HG03159 (cell line): ENCODE measurements around the gene RRAD.

Experiments used
- ATAC-seq: cut with Tn5 transposase; IDR thresholded peaks from one replicate; pipeline ENCODE4 v1.9.1; 2021; ENCODE audit warnings: mild to moderate bottlenecking, moderate library complexity; ENCODE audit not compliant: unreplicated experiment

Gene RRAD

DNA sequence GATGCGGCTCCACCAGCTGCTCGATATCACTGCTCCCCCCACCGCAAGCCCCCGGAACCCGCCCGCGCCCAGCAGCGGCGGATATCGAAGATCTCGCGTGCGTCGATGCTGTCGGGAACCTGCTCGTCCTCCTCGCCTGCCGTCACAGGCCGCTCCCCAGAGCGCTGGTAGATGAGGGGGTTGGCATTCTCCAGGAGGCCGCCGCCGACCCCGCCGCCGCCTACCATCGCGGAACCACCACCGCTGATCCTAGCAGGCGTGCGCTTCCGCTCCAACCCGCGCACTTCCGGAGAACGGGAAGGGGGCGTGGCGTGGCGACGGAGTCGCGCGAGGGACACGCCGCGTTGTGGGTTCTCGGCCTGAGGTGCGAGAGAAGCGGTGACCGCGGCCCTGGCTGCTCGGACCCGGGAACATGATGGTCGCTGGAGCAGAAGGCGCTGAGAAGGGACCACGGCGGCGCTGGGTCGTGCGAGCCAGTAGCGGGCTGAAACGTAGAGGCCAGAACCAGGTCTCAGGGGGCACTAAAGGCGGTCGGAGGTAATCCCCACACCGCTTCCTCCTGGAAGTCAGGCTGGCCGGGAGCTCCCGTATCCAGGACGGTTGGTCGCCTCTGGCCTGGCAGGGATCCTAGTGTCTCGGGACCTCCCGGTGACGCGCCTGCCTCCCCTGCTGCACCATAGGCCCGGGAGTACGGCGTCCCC lies 9.0 kb upstream of the RRAD start, which contains the start of gene CIAO2B:
TSS of gene CIAO2B (minus strand) at position 265 of the 701 bp plus-strand sequence. CDS start at position 227, 38 bp downstream.
- peak; percentile 63 for ATAC-seq

DNA sequence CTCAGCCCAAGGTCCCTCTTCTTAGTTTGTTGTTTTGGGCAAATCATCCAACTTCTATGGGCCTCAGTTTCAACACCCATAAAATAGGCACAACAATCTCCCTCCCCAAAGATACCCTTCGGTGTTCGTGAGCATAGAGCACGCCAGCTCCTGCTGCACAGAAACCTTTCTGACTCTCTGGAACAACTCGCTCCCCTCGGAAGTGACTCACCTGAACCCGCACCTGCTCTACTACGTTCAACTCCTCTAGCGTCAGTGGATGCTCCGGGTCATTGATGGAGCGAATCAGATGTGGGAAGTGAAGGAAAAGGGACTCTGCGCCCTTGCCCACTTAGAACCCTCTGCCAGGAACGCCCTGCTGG lies 8.4 kb upstream of the RRAD start:
- ATAC-seq = peak; percentile 9

DNA sequence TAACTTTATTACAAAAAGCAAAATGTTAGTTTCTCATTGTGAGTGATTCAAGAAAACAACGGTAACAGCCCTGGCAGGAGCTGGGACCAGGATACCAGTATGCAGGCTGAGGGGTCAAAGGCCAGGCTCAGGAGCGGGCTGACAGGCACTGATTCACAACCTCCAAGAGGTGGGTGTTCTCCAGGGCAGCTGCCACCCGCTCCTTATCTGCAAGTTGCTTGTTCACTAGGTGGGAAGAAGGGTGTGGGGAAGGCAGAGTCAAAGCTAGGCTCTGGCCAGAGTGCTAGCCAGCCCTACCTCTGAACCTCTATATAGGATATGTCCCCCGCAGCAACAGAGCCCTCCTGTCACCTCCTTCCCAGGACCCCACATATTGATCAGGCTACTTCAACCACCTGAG lies 6.7 kb upstream of the RRAD start:
- no peak for ATAC-seq

DNA sequence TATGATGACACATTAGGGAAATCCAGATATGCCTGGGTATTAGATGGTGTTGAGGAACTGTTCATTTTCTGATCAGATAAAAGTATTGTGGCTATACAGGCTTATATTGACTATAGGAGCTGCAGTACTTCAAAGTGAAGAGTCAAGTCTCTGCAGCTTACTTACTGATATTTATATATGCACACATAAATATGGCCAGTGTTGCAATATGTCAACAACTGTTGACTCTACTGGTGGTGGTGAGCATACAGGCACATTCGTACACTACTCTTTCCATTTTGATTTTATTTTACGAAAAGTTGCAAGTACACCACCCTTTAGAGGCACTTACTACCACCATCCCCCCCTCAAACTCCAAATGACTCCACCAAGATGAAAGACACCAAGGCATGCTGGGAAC lies 6.3 kb upstream of the RRAD start:
- no peak for ATAC-seq

DNA sequence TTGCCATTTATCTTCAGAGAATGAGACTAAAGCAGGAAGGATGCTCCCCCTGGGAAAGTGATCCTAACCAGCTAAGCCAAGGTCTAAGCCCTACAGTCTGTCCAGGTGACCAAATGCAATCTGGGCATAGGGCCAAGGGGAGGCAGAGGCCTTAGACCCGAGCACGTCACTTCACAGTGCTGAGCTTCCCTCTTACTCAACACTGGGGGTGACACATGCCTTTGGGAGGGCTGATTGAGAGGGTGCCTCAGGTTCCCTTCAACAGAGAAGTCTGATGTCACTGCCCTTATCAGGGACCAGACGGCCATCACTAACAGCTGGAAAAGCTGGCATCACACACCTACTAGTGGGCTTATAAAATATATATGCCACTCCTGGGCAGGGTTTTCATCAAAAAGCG lies 4.9 kb upstream of the RRAD start:
- ATAC-seq = no peak

DNA sequence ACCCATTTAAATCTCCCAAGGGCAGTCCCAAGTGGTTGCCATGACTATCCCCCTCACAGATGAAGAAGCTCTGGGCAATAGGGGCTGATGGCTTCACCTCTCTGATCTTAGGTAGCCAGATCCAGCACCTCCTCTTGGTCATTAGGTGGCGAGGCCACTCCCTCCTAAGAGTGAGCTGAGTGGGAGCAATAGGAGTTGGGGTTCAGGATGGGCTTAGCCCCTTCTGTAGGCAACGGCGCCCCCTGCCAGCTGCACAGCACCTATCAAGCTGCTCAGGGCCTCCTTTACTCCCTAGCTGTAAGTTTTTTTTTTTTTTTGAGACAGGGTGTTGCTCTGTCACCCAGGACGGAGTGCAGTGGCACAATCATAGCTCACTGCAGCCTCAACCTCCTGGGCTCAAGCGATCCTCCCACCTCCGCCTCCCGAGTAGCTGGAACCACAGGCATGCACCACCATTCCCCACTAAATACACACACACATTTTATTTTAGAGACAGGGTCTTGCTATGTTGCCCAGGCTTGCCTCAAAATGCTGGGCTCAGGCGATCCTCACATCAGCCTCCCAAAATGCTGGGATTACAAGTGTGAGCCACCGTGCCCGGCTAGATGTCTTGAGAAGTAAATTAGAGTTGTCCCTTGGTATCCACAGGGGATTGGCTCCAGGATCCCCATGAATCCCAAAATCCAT lies 3.5 kb upstream of the RRAD start:
- ATAC-seq = no peak

DNA sequence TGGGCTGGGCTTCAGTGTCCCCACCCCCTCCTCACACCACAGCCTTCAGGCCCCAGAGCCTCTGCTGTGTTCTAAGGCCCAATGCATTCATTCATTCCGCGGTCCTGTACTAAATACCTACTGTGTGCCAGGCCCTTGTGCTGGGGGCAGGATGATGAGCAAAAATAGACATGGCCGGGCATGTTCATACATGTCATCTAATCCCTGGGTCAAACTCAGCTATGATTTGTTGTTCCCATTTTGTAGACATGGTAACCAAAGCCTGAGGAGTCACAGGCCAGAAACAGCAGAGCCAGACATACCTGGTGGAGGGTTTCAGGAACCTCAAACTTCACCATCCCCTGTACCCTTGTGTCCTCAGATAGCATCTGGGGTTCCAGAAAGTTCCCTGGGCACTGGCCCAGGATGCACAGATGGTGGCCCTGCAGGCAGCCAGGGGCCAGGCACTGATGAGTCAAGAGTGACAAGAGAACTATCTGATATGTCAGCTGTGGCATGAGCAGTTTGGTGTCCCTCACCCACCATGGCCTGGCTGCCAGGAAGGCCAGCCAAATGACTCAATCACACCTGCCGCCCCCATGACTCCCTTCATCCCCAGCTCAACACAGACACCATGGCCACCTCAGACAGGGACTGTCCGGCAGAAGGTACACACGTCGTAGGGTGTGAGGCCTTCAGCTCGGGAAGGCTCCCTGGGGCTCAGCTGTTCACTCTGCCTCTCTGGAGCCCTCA lies 2.7 kb upstream of the RRAD start:
- ATAC-seq = no peak

DNA sequence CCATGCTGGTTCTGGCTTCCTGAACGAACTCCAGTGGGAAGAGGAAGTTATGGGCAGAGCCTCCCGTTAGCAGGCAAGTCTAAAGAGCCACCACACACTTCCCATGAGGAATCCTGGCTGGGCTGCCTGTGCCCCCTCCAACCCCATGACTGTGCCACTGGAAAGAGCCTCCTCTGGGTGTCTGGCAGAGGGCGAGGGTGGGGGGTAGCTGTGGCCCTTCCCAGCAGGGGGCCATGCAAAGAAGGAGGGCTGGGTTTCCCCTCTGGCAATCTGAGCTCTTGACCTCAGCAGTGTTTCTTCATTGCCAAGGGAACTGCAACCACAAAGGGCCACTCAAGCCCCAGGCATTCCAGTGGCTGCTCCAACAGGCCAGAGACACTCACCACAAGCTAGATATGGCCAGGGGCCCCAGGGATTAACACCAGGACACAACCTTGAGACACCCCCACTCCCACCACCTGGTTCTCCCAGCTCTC lies 1.7 kb upstream of the RRAD start:
- no peak for ATAC-seq

DNA sequence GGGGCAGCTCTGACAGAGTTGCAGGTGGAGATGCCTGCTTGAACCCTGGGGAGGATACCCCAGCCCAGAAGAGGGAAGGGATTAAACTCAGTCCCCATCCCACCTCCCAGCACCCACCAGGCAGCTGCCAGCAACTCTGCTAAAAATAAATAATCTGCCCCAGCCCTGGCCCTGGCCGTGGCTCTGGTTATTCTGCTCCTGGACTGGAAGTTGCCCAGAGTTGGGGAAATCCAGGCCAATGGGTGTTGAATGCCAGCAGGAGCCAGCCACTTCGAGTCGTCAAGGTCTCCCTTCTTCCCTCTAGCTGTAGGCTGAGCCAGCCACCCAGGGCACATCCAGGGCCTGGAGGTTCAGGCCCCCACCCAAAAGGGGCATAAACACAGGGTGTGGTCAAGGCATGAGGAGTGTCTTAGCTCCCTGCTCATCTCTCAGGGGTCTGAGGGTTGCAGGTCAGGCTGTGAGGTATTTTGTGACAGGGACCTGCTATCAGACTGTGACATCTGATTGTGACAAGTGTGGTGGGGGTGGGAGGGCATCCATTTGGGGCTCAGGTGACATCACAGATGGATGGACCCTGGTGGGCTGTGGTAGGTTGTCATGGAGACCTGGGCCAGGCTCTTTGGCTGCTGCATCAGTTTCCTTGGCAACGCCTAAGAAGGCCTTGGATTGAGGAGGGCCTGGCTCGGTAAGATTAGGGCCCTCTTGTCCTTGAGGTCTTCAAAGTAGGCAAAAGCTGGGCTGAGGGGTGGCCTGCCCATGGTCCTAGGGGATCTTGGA lies 1.0 kb upstream of the RRAD start:
- ATAC-seq = no peak

DNA sequence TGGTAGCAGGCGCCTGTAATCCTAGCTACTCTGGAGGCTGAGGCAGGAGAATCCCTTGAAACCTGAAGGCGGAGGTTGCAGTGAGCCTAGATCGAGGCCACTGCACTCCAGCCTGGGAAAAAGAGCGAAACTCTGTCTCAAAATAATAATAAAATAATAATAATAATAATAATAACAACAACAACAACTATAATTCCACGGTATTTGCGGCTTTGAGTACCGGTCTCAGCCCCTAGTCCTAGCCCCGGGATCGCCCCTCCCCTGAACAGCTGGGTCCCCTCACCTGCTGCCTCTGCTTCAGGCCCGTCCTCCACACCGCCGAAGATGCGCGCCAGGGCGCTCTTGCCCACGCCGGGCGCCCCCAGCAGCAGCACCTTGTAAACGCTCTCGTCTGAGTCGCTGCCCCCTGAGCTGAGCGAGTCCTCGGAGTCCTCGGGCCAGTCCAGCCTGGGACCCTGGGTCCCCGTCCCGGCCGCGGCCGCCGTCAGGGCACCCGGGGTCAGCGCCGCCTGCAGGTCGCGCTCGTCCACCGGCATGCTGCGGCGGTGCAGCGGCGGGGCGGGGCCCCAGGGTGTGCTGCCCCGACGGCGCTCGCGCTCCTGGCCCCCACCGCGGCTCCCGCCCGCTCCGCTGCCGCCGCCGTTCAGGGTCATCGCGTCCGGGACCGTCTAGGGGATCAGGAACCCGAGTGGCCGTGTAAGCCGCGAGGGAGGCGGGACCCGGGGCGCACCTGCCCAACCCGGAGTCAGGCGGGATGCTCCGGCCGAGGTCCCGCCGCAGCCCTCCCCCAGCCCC lies 611 bp downstream of the RRAD start:
- no peak for ATAC-seq

DNA sequence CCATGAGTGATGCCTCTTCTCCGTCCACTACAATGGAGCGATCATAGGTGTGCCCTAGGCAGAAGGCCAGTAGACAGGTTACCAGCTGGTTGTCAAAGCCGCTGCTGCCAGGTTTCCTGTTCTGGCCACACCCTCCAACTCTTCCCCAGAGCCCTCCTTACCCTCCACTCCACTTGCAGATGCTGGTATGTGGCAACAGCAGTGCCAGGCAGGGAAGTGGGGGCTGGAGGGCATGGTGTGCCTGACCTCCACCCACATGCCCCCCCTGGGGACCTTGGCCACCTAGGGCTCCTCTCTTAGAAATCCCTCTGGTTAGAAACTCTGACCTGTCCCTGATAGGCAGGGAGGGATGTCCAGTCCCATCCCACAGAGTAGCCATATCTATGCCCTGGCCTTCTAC lies 1.5 kb downstream of the RRAD start:
- ATAC-seq = no peak

DNA sequence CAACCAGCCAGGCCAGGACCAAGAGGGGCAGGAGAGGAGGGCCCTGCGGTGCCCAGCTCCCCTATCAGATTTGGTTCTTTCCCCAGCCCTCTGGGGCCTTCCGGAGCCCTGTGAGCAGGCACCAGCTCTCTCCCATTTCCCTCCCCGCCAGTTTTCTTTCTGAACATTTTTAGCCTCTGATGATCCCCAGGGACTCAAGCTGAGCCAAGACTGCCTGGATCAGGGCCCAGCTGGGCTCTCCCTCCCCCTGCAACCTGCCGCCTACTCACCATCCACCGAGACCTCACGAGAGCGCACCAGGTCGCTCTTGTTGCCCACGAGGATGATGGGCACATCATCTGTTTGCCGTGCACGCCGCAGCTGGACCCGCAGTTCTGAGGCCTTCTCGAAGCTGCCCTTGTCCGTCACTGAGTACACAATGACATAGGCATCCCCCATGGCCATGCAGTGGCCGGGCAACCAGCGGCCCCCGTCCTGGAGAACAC lies 2.0 kb downstream of the RRAD start:
- ATAC-seq = no peak

DNA sequence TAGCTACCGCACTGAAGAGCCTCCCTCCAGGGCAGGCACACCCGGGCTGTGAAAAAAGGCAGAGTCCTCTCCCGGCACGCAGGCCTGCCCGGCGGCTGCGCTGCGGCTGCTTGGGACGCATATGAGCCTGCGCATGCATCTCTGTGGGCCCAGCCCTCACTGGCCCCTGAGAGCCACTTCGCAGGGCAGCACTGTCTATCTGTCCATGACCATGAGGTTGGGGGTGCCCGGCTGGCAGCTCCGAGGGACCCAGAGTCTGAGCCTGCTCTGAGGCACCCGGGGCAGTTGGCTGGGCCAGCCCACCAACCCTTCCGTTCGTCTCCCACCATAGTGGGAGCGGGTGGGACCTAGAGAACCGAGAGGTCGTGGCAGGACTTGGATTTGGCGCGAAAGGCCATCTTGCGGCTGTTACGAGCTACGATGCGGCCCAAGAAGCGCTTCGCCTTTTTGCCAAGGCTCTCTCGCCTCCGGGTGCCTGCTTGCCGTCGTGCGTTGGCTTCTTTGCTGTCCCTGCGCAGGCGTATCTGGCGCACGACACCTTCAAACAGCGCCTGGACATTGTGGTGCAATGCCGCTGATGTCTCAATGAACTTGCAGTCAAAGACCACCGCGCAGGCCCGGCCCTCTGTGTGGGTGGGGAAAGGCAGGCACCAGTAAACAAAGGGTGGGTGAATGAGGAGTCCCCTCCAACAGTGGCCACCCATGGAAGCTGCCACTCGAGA lies 3.4 kb downstream of the RRAD start:
- ATAC-seq = no peak

DNA sequence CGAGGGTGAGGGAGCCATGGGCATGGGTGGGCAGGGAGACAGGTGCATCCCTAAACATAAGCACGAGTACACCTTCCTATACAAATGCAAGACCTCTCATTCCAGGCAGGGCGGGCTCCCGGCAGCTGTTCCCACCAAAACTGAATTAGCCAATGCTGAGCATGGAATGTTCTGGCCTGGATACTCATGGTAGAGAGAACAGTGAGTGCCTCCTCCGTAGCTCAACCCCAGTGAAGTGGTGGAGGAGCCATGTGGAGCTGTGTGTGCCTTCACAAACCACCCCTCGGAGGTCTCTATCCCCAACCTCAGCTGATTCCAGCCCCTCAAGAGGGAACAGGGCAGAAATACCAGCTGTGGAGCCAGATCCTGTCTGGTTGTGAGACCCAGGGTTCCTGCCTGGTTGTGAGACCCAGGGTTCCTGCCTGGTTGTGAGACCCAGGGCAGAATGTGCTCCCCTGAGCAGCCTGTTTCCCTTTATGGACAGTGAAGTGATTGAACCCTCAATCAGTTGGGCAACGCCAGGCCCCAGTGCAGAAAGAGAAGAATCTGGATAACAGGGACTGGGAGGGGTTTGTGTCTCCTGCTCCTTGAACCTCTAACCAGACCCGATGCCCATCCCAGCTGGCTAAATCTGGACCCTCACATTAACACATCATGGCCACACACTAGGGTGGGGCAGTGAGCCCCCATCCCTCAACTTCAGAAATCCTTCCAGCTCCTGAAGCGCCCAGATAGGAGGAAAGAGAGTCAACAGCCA lies 4.2 kb downstream of the RRAD start:
- ATAC-seq = no peak

DNA sequence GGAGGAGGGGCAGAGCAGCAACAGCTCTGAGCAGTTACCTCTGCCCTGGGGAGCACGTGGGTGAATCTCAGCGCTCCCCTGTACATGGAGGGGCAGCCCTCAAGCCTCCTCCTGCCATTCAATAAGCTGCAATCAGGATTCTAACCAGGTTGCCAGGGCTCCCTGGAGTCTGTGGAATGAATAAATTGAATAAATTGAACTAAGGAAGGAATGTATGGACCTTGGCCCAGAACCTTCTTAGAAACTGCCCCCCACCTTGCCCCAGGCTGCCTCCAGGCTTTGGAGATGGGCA lies 5.1 kb downstream of the RRAD start:
- no peak for ATAC-seq

DNA sequence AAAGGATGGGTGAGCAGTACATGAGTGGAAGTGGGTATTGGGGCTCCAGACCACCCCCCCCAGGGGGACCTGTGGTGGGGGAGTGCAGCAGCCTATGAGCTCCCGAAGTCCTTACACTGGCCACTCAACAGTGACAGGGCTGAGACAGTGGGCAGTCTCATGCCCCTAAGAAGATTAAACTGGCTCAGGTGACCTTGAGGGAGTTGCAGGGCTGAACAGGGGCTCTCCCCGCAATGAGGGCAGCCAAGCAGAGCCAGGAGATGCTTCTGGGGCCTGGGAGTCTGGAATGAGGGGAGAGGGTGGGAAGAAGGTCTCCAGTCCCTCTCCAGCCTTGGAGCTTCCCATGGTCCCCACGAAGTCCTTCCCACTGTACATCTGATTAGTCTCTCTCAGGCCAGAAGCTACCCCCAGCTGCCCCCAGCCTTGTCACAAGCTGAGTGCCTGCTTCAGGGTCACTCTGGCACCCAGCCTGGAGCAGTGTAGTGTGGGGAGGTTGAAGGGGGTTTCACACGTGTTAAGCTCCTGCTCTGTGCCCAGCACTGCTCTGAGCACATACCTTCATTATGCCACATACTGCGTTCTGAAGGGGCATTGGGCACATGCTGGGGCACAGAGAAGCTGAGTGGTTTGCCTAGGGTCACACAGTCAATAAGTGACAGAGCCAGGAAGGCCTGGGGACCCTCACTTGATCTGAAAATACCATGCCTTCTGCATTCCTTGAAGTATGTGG lies 5.6 kb downstream of the RRAD start:
- ATAC-seq = no peak

DNA sequence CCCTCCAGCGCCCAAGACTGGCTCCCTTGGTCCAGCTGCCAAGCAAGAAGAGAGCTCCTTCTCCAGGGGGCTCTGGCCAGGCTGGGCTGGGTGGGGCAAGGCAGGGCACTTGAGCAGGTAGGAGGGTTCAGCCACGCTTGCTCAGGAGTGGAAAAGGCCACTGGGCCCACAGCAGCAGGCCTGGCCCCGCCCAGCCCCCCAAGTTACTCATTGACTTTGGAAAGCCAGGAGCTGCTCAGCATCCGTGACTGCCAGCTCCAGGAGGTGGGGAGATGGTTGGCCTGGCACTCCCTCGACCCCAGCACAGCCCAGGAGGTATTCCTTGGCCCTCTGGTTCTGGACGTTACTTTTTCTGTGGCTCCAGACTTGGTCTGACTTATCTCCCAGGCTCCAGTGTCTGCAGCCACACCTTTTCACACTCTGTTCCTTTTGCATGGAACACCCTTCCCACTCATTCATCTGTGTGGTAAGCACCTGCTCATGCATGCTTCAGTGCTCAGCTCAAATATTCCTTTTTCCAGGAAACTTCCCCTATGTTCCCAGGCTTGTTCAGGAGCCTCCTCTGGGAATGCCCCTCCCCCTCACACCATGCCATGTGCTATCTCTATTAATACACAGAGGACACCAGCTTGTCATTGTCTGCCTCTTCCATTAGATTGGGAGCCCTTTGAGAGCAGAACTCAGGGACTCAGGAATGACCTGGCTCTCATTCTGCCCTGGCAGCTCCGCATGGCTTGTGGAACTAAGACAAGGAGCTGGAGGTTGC lies 6.3 kb downstream of the RRAD start, which contains the start of gene CDH16:
TSS of gene CDH16 (minus strand) at position 83 of the 766 bp plus-strand sequence. CDS start 820 bp downstream, outside the sequence.
- ATAC-seq = no peak
